Midbrain (tissue), 1 donor: ENCODE measurements around the gene UBAP2.
"Not testable (repeated sequence)": the region's sequence is repeated elsewhere in the genome, so short reads cannot be mapped to it uniquely, and the experiment has no call there.

Source experiments
- DNase-seq: peaks from one replicate; lab custom pipeline; 2025; lab: John Stamatoyannopoulos, UW

Gene UBAP2

GRCh38 chr9:33988219-33988890 is 60.3 kb downstream of the UBAP2 start:
- DNase-seq, result no peak

- DNase-seq, result no peak
These were observed 72.3 kb downstream of the UBAP2 start for GRCh38 chr9:33976414-33976813.

DNA sequence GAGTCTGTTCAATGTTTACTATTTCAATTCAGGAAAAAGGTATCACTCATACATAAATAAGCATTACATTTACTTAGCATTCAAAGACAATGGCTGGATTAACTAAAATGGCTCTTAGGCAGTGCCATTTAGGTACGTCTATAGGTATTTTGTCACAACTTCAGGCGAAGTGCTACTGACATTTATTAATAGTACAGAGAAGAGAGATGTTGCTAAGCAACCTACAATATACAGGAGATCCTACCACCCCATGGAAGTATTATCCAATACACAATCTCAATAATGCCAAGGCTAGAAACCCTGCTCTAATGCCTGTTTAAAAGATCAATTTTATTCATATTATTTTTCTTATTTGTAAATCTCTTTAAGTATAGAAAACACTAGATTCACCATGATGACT is 76.0 kb downstream of the UBAP2 start:
- DNase-seq, result no peak

- DNase-seq, result no peak
These were observed 84.5 kb downstream of the UBAP2 start for GRCh38 chr9:33964086-33964768.

GRCh38 chr9:33962468-33962867 is 86.2 kb downstream of the UBAP2 start:
- DNase-seq, result not testable (repeated sequence)

- DNase-seq, result no peak
These were observed 89.0 kb downstream of the UBAP2 start for GRCh38 chr9:33959725-33960124.

- no peak for DNase-seq
These were observed 92.1 kb downstream of the UBAP2 start for GRCh38 chr9:33956544-33956943.

DNA sequence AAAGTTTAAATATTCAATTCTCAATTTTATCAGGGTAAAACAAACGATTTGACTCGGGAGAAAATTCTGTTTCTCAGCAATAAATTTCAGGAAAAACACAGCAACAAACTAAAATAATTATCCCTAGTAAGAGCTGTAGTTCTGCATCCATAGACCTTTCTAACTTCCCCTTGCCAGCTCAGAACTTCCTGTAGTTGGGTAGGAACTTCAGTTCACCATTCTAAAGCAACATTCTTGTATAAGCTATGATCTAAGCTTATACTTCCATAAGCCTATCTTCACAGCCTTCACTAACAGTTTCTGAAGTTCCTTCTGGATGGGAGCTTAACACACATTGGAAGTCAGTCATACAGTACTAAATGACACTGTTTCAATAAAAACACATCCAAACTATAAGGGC is 96.6 kb downstream of the UBAP2 start:
- DNase-seq, result no peak

DNA sequence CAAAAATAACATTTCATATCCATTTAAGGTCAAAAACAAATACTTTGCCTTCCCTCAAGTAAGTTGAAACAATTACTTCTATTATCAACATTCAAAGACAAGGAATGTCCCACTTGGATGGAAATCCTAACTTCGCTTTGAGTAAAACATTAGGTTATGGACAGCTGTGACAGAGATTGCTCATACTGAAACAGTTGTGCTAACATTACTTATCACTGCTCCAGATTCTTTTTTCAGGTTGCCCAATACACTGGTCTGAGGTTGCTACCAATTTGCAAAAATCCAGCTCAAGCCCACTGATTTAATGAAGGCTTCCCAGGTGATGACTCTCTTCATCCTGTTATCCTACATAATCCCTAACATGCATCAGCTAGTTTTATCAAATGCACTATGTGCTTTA is 98.3 kb downstream of the UBAP2 start:
- no peak for DNase-seq

DNA sequence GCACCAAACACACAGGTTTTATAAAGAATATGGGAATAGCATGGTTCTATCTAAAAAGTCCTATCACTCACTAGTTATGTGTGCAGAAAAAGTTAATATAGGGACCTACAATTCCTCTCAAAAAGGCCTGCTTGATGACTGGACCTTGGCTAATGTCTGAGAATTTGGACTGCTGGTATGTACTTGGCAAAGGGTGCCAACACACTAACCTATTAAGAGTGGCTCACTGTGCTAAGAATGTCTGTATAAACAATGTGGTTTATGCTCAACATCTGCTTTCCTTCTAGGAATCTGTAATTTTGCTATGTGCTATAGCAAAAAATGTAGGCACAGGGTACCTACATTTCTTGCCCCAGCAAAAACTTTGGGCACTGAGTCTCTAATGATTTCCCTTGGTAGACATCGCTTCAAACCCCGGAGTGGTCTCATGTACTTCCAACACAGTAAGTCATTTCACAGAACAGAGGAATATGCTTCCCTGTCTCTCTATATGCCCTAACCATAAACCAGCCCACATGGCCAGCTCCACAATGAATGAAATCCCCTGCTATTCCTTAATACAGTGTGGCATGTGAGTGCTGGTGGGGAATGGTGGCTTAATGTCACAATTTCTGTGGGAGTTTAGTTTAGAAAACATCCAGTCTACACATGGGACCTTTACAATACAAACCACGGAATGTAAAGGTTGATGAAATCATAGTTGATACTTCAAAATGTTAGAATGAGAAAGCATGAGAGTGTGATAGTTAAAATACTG is 101.7 kb downstream of the UBAP2 start:
- DNase-seq, result no peak

DNA sequence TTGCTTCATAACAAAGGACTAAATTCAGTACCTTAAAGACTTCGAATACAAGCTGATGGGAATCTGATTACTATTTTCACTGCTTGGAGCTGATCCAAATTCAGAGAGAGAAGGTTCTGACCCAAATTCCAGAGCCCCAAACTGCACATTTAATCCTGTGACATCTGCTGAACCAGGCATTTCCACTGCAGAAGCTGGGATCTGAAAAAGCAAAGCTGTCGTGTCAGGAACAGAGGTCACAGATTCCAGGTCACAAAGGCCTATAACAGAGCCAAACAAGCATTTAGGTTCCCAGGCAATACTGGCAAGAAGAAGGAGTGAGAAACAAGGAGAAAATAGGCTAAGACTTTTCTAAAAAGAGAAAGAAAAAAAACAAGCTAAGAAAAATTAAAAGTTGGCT is 105.3 kb downstream of the UBAP2 start:
- DNase-seq, result no peak

GRCh38 chr9:33942471-33943083 is 106.1 kb downstream of the UBAP2 start:
- DNase-seq, result no peak

DNA sequence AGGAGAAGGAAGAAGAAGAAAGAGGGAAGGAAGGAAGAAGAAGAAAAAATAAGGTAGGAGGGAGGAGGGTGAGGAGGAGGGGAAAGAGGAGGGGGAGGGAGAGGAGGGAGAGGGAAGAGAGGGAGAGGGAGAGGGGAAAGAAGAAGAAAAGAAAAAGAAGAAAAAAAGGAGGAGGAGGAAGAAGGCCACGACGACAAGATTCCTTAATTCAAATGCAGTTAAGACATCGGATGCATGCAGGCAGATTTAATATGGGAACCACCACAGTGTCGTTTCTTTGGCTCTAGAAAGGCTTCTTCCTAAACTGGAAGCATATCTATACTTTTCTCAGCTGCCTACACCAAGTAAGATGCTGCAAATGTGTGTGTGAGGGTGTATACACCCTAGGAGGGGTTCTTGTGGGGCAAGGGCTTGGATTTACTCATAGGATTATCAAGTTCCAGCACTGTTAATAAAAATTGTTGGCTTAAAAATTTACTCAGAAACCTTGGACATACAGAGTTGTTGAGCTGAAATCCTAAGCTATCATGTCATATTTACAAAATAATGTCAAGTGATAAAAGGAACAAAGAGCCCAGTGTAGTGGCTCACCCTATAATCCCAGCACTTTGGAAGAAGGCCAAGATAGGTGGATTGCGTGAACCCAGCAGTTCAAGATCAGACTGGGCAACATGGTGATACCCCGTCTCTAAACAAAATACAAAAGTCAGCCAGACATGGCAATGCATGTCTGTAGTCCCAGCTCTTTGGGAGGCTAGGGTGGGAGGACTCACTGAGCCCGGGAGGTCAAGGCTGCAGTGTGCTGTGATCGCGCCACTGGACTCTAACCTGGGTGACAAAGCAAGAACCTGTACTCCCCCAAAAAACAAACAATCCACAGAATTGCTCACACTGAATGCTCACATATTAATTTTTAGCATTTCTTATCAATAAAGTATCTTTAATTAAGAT is 108.5 kb downstream of the UBAP2 start:
- no peak for DNase-seq

- DNase-seq, result no peak
These were observed 114.4 kb downstream of the UBAP2 start for GRCh38 chr9:33934188-33934878.

GRCh38 chr9:33932078-33932807 is 116.4 kb downstream of the UBAP2 start:
- DNase-seq, result no peak

GRCh38 chr9:33931326-33931725 is 117.4 kb downstream of the UBAP2 start:
- no peak for DNase-seq

- no peak for DNase-seq
These were observed 121.0 kb downstream of the UBAP2 start for GRCh38 chr9:33927694-33928093.

DNA sequence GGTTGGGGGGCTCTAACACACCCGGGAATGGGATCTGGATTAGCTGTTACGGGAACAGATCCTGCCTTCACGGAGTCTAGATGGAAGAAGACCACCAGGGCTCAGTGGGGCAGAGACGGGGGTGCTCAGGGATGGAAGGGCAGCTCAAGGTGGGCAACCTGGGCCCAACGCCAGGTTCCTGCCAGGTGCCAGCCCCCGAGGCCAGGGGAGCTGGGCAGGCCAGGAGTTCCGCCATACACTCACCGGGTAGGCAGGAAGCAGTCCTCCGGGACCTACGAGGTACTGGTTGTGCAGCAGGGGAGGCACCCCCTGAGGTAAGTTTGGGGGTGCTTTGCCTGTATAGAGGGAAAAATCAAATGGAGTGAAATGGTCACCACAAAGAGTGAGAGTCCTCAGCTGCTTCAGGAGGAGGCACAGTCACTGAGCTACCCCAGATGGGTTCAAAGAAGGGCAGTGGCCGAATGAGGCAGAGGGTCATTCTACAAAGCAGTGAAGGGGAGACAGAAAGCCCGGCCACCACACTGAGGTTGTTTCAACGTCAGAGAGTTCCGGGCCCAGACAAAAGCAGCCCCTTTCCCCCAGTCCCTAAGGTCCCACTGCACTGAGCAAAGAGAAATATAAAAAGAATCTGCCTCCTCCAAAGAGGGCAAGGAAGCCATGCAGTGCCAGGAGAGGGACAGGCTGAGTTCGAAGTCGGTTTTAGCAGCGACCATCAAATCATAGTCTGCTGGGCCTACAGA is 121.8 kb downstream of the UBAP2 start:
- no peak for DNase-seq

- peak; percentile 46 for DNase-seq
These were observed 123.5 kb downstream of the UBAP2 start for GRCh38 chr9:33924978-33925797.
